Astrocyte (in vitro differentiated cells and primary cell): Measurements from ENCODE around the gene CALML6. TPM values are rescaled to one million over a fixed set of nuclear protein-coding genes. Genes with fewer than 3 reads are reported as not detected.
A peak's percentile ranks its signal among the peaks of the same experiment; 100 is the strongest.

Source experiments
- DNase-seq: peaks from one replicate; pipeline ENCODE4 v3.0.0-alpha.2; 2010; ENCODE audit warnings: low read depth
- FAIRE-seq: peaks from 2 replicates; lab custom pipeline; 2011; peaks lifted over from hg19 to GRCh38; lab: Jason Lieb, UNC
- H2AFZ ChIP-seq: 2 replicates; pipeline ENCODE4 v1.6.0; 2012; ENCODE audit warnings: low read depth, low read length, inconsistent platforms
- H3K27ac ChIP-seq: 2 replicates; pipeline ENCODE4 v1.5.1; 2011; ENCODE audit warnings: low read depth, low read length, inconsistent platforms
- H3K27me3 ChIP-seq: 2 replicates; pipeline ENCODE4 v1.6.0; 2011; ENCODE audit warnings: low read length, inconsistent platforms; ENCODE audit not compliant: insufficient read depth
- H3K36me3 ChIP-seq: 2 replicates; pipeline ENCODE4 v1.5.1; 2011; ENCODE audit warnings: low read length, inconsistent platforms; ENCODE audit not compliant: insufficient read depth
- H3K4me1 ChIP-seq: 2 replicates; pipeline ENCODE4 v1.5.1; 2011; ENCODE audit warnings: low read length, inconsistent platforms; ENCODE audit not compliant: insufficient read depth
- H3K4me2 ChIP-seq: 2 replicates; pipeline ENCODE4 v1.6.0; 2012; ENCODE audit warnings: low read length, inconsistent platforms
- H3K4me3 ChIP-seq: 2 replicates; pipeline ENCODE4 v1.5.1; 2011; ENCODE audit warnings: low read depth, mild to moderate bottlenecking, low read length, inconsistent platforms; ENCODE audit not compliant: insufficient read depth
- H3K79me2 ChIP-seq: 2 replicates; pipeline ENCODE4 v1.6.0; 2012; ENCODE audit warnings: mild to moderate bottlenecking, low read length, inconsistent platforms; ENCODE audit not compliant: insufficient read depth
- H3K9ac ChIP-seq: 2 replicates; pipeline ENCODE4 v1.6.0; 2012; ENCODE audit warnings: mild to moderate bottlenecking, low read length, inconsistent platforms
- H3K9me3 ChIP-seq: 2 replicates; pipeline ENCODE4 v1.5.1; 2012; ENCODE audit warnings: low read depth, mild to moderate bottlenecking, low read length, inconsistent platforms; ENCODE audit not compliant: insufficient read depth
- H4K20me1 ChIP-seq: 2 replicates; pipeline ENCODE4 v1.6.0; 2012; ENCODE audit warnings: low read length, inconsistent platforms; ENCODE audit not compliant: insufficient read depth
- H3K27ac Mint-ChIP-seq: one replicate; pipeline ENCODE4 v1.8.0; 2021; ENCODE audit warnings: mild to moderate bottlenecking, mixed read lengths; ENCODE audit not compliant: unreplicated experiment
- H3K27me3 Mint-ChIP-seq: one replicate; pipeline ENCODE4 v1.8.0; 2021; ENCODE audit warnings: low read depth, mixed read lengths; ENCODE audit not compliant: unreplicated experiment
- H3K36me3 Mint-ChIP-seq: one replicate; pipeline ENCODE4 v1.8.0; 2021; ENCODE audit warnings: low read depth, mixed read lengths; ENCODE audit not compliant: unreplicated experiment
- H3K4me1 Mint-ChIP-seq: one replicate; pipeline ENCODE4 v1.8.0; 2021; ENCODE audit warnings: low read depth, mixed read lengths; ENCODE audit not compliant: unreplicated experiment
- H3K4me3 Mint-ChIP-seq: one replicate; pipeline ENCODE4 v1.8.0; 2021; ENCODE audit warnings: mild to moderate bottlenecking, moderate library complexity, mixed read lengths; ENCODE audit not compliant: unreplicated experiment
- H3K9me3 Mint-ChIP-seq: one replicate; pipeline ENCODE4 v1.8.0; 2021; ENCODE audit warnings: mild to moderate bottlenecking, mixed read lengths; ENCODE audit not compliant: unreplicated experiment
- EZH2 ChIP-seq: IDR thresholded peaks from 2 replicates; pipeline ENCODE4 v1.6.1; 2012; ENCODE audit warnings: mild to moderate bottlenecking, low read length, inconsistent platforms; ENCODE audit not compliant: insufficient read depth
- total RNA-seq: library from RNA; stranded (reverse); gene quantifications from 2 replicates; pipeline ENCODE4 v1.2.1, GENCODE V29; 2021
- TF ChIP-seq, protein P1 (sequence below): IDR thresholded peaks from 2 replicates; pipeline ENCODE4 v1.5.1; 2011; ENCODE audit warnings: low read depth, mild to moderate bottlenecking, inconsistent platforms, low read length, moderate library complexity; ENCODE audit not compliant: insufficient read depth

The CALML6 gene
- total RNA-seq, 1 donor from 2014 or later, result 0.91 TPM

DNA sequence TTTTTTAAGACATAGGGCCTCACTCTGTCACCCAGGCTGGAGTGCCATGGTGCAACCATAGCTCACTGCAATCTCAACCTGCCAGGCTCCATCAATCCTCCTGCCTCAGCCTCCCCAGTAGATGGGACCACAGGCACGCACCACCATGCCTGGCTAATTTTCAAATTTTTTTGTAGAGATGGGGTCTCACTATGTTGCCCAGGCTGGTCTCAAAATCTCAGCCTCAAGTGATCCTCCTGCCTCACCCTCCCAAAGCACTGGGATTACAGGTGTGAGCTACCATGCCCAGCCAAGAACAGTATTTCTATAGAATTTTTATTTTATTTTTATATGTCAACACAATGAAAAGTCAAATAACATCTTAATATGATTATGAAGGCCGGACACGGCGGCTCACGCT is 35.1 kb upstream of the CALML6 start:
- no peak for FAIRE-seq
- TF ChIP-seq EZH2, result no peak
- Mint-ChIP-seq H3K27me3 (no peaks in the 10 kb centered on the region), H3K36me3 (peaks cover 28% of the 10 kb centered on the region), H3K4me3 (no peak overlapping the region), H3K4me1 (peaks cover 67% of the 10 kb centered on the region), H3K9me3 (no peaks in the 10 kb centered on the region), H3K27ac (no peak overlapping the region)
- no peak for DNase-seq
- Histone ChIP-seq H3K27ac (no peak overlapping the region), H3K36me3 (peaks cover 10% of the 10 kb centered on the region), H3K79me2 (peaks cover 100% of the 10 kb centered on the region), H3K4me1 (peaks cover 38% of the 10 kb centered on the region), H3K27me3 (no peaks in the 10 kb centered on the region), H2AFZ (no peak overlapping the region), H4K20me1 (peaks cover 96% of the 10 kb centered on the region), H3K4me3 (no peak overlapping the region), H3K9me3 (no peaks in the 10 kb centered on the region), H3K4me2 (no peak overlapping the region), H3K9ac (no peak overlapping the region)

- Histone ChIP-seq H3K4me1 (peaks cover 36% of the 10 kb centered on the region), H2AFZ (no peak overlapping the region), H3K4me2 (peak overlapping the region; percentile 5), H3K27me3 (no peaks in the 10 kb centered on the region), H3K27ac (no peak overlapping the region), H3K36me3 (peaks cover 7% of the 10 kb centered on the region), H4K20me1 (peaks cover 96% of the 10 kb centered on the region), H3K79me2 (peaks cover 100% of the 10 kb centered on the region), H3K4me3 (no peak overlapping the region), H3K9ac (no peak overlapping the region), H3K9me3 (no peaks in the 10 kb centered on the region)
- DNase-seq (no peak), FAIRE-seq (no peak)
- peaks cover 21% of the 10 kb centered on the region for H3K36me3 Mint-ChIP-seq
- peak overlapping the region; percentile 61 for H3K4me3 Mint-ChIP-seq
- peak overlapping the region; percentile 42 for H3K27ac Mint-ChIP-seq
- no peaks in the 10 kb centered on the region for H3K27me3 Mint-ChIP-seq
- TF ChIP-seq, protein P1, sequence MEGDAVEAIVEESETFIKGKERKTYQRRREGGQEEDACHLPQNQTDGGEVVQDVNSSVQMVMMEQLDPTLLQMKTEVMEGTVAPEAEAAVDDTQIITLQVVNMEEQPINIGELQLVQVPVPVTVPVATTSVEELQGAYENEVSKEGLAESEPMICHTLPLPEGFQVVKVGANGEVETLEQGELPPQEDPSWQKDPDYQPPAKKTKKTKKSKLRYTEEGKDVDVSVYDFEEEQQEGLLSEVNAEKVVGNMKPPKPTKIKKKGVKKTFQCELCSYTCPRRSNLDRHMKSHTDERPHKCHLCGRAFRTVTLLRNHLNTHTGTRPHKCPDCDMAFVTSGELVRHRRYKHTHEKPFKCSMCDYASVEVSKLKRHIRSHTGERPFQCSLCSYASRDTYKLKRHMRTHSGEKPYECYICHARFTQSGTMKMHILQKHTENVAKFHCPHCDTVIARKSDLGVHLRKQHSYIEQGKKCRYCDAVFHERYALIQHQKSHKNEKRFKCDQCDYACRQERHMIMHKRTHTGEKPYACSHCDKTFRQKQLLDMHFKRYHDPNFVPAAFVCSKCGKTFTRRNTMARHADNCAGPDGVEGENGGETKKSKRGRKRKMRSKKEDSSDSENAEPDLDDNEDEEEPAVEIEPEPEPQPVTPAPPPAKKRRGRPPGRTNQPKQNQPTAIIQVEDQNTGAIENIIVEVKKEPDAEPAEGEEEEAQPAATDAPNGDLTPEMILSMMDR, result no peak
- TF ChIP-seq EZH2, result no peak
- no peaks in the 10 kb centered on the region for H3K9me3 Mint-ChIP-seq
- peaks cover 62% of the 10 kb centered on the region for H3K4me1 Mint-ChIP-seq
Measured at GRCh38 chr1:1880617-1881312, 34.3 kb upstream of the CALML6 start.

- Mint-ChIP-seq H3K4me1 (peaks cover 52% of the 10 kb centered on the region), H3K27me3 (no peaks in the 10 kb centered on the region), H3K4me3 (no peak overlapping the region), H3K36me3 (peaks cover 20% of the 10 kb centered on the region), H3K9me3 (no peaks in the 10 kb centered on the region), H3K27ac (no peak overlapping the region)
- Histone ChIP-seq H3K4me3 (no peak overlapping the region), H3K9me3 (no peaks in the 10 kb centered on the region), H3K9ac (no peak overlapping the region), H4K20me1 (peaks cover 96% of the 10 kb centered on the region), H2AFZ (no peak overlapping the region), H3K4me1 (peaks cover 27% of the 10 kb centered on the region), H3K4me2 (no peak overlapping the region), H3K27ac (no peak overlapping the region), H3K27me3 (no peaks in the 10 kb centered on the region), H3K36me3 (no peaks in the 10 kb centered on the region), H3K79me2 (peaks cover 100% of the 10 kb centered on the region)
- FAIRE-seq (no peak), DNase-seq (no peak)
- TF ChIP-seq, protein P1, result no peak
- no peak for TF ChIP-seq EZH2
Measured at GRCh38 chr1:1881727-1882126, 33.3 kb upstream of the CALML6 start.
